Measurements from ENCODE around the gene PHGDH. TPM values are rescaled to one million over a fixed set of nuclear protein-coding genes. Genes with fewer than 3 reads are reported as not detected.

Gene PHGDH
- total RNA-seq, 1 experiment from 2014 or later, result 592 TPM

GRCh38 chr1:119670898-119671297 is 40.8 kb upstream of the PHGDH start (continued):
- no peak for TF ChIP-seq ATF6 (CRISPR knock-in tag; IDR thresholded peaks at IDR 0.05)
- TF ChIP-seq OVOL2 (CRISPR knock-in tag; IDR thresholded peaks at IDR 0.05; ENCODE audit: borderline replicate concordance), result no peak
- TF ChIP-seq SOX15 (CRISPR knock-in tag; IDR thresholded peaks at IDR 0.05), result no peak

- CTCF ChIA-PET, result interaction anchor here (0.7 to 6.4 kb wide), 4 partner anchors 13 to 62 kb away, joined by 3 to 75 read pairs (median 52); partner anchors contain the start of gene ZNF697
- ATAC-seq (no peak), DNase-seq (ENCODE audit: low spot score) (no peak)
- POLR2A ChIA-PET, result interaction anchor here (0.6 kb wide), 1 partner anchor 26 kb away, joined by 3 read pairs; no protein-coding TSS in a partner anchor
- TF ChIP-seq E2F1 (CRISPR knock-in tag; IDR thresholded peaks at IDR 0.05), result no peak
- TF ChIP-seq ZNF263 (CRISPR knock-in tag; IDR thresholded peaks at IDR 0.05; ENCODE audit: low read depth), result no peak
- no peak for TF ChIP-seq PRDM15 (CRISPR knock-in tag; IDR thresholded peaks at IDR 0.05)
- TF ChIP-seq GABPB1 (CRISPR knock-in tag; IDR thresholded peaks at IDR 0.05), result no peak
- TF ChIP-seq CBFB (CRISPR knock-in tag; IDR thresholded peaks at IDR 0.05; ENCODE audit: low read depth), result no peak
- no peak for TF ChIP-seq TEAD1 (CRISPR knock-in tag; IDR thresholded peaks at IDR 0.05)
- TF ChIP-seq JUN (CRISPR knock-in tag; IDR thresholded peaks at IDR 0.05), result no peak
- no peak for TF ChIP-seq HMGXB4 (CRISPR knock-in tag; IDR thresholded peaks at IDR 0.05)
- TF ChIP-seq FOXP4 (CRISPR knock-in tag; IDR thresholded peaks at IDR 0.05), result no peak
- no peak for TF ChIP-seq NFE2L1 (CRISPR knock-in tag; IDR thresholded peaks at IDR 0.05)
- TF ChIP-seq ETV6 (CRISPR knock-in tag; IDR thresholded peaks at IDR 0.05), result no peak
- no peak for TF ChIP-seq GTF2I (CRISPR knock-in tag; conservative IDR thresholded peaks at IDR 0.05)
- TF ChIP-seq ZNF416 (CRISPR knock-in tag; IDR thresholded peaks at IDR 0.05), result no peak
- no peaks in the 10 kb centered on the region for H3K36me3 Mint-ChIP-seq
- 0 out of 2 replicates have a peak, but pooled peaks cover 4% of the 10 kb centered on the region for H3K9me3 Mint-ChIP-seq
- no peaks in the 10 kb centered on the region for H3K27me3 Mint-ChIP-seq (ENCODE audit: low read depth)
- no peak overlapping the region for H3K4me3 Mint-ChIP-seq
- peak overlapping the region; percentile 96; the same call in 1 of the 2 replicates for H3K27ac Mint-ChIP-seq
- H3K4me1 Mint-ChIP-seq, result peaks cover 38% of the 10 kb centered on the region
These were observed 38.4 kb upstream of the PHGDH start for GRCh38 chr1:119673171-119673940.
